Right lobe of liver (tissue), 6 donors: ENCODE measurements around the gene FILIP1. TPM values are rescaled to one million over a fixed set of nuclear protein-coding genes. Genes with fewer than 3 reads are reported as not detected.
"Not testable (repeated sequence)": the region's sequence is repeated elsewhere in the genome, so short reads cannot be mapped to it uniquely, and the experiment has no call there.

Experiments
- ATAC-seq, 4 donors: fragments of 200-7000 bp; cut with Tn5 transposase; one replicate each; pipeline ENCODE4 v1.9.1; 2020; ENCODE audit warnings: mild to moderate bottlenecking in 4 of 4, moderate library complexity in 4 of 4
- DNase-seq, 3 donors: peaks; one replicate each; pipeline ENCODE4 v3.0.0-alpha.2; 2020
- H3K27ac ChIP-seq, 3 donors: fragments of 200-600 bp; one replicate each; pipeline ENCODE4 v1.8.0; 2022
- H3K27me3 ChIP-seq, 2 donors: fragments of 200-600 bp; one replicate each; pipeline ENCODE4 v1.8.0; 2022
- H3K36me3 ChIP-seq, 4 donors: fragments of 200-600 bp; sonication (generic) in 1 of 4; one replicate each; pipeline versions ENCODE4 v1.5.1 to v1.8.0; 2017 to 2022; ENCODE audit warnings: control low read depth in 1 of 4
- H3K4me1 ChIP-seq, 4 donors: fragments of 200-600 bp; sonication (generic) in 1 of 4; one replicate each; pipeline versions ENCODE4 v1.5.1 to v1.8.0; 2017 to 2022; ENCODE audit warnings: control low read depth in 1 of 4
- H3K4me3 ChIP-seq, 3 donors: fragments of 200-600 bp; one replicate each; pipeline ENCODE4 v1.8.0; 2022
- H3K9me3 ChIP-seq, 4 donors: fragments of 200-600 bp; sonication (generic) in 1 of 4; one replicate each; pipeline versions ENCODE4 v1.5.1 to v1.8.0; 2017 to 2022; ENCODE audit warnings: control low read depth in 1 of 4
- POLR2A ChIP-seq: fragments of 450-650 bp; IDR thresholded peaks from one replicate; pipeline ENCODE4 v1.6.1; 2017; ENCODE audit warnings: antibody characterized with exemption, mild to moderate bottlenecking
- WGBS: methylation state at CpG from one replicate; pipeline ENCODE4 v1.1.6; 2018; ENCODE audit warnings: low coverage, low lambda C conversion rate; ENCODE audit not compliant: insufficient coverage; ENCODE audit errors: missing lambda C conversion rate; 5-methylcytosine and 5-hydroxymethylcytosine counted together
- intact Hi-C, 2 donors: fragments of 100-400 bp; cut with DNase I; formaldehyde crosslinking; loops; one replicate each; pipeline versions ENCODE4 v1.11.2 to v1.14.1; 2022
- total RNA-seq, 6 experiments: library from RNA; depleted of rRNA in 2 of 6; stranded (reverse); fragments of >200 nt in 2 of 6; fragmentation: NEBNext Ultra II Directional in 3 of 6; extraction: Animal tissue kit (Norgen Biotek cat#: 25700) in 3 of 6; gene quantifications; one replicate each; pipeline versions ENCODE4 v1.1.0 to v1.2.4, GENCODE V29; 2016 to 2023
- TF ChIP-seq, protein P1 (sequence below), 4 donors: fragments of 200-600 bp in 3 of 4; fragments of 450-650 bp in 1 of 4; IDR thresholded peaks; one replicate each; pipeline versions ENCODE4 v1.5.1 to v1.8.0; 2016 to 2022; ENCODE audit warnings: antibody characterized with exemption in 4 of 4, mild to moderate bottlenecking in 2 of 4
- donor health status: DM: no; HTN: yes; CAD: no.
- donor health status: DM: no; HTN: no; CAD: no.
- donor health status: DM: no; HTN: no; CAD: no.
- donor health status: DM: no; HTN: yes; CAD: no.
- donor health status: DM: no; HTN: yes; CAD: no.

FILIP1 gene
- total RNA-seq, 6 experiments from 2014 or later: 0.95 to 2.2 (median 1.6) TPM

DNA sequence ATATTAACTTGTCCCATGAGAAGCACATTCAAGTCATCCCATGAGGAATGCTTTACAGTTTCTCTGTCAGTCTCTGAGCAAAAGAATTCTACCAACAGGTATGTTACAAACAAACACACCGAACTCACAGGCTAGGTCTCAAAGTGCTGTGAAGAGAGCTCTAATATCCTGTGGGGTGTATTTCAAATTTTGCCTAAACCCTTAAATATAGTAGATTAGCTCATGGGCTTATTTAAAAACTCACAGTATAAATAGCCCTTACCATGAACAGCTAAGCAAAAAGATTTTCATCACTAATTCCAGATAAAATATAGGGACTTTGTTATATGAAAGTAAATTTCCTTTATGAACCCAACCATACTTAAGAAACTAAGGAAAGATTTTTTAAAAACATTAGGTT lies 77.8 kb downstream of the FILIP1 start:
- no peaks in the 10 kb centered on the region for H3K36me3 ChIP-seq
- ATAC-seq: no peak
- 40% methylated on average over 1 of the region's 1 CpG for WGBS
- intact Hi-C loops: no loop called here
- TF ChIP-seq, protein P1, sequence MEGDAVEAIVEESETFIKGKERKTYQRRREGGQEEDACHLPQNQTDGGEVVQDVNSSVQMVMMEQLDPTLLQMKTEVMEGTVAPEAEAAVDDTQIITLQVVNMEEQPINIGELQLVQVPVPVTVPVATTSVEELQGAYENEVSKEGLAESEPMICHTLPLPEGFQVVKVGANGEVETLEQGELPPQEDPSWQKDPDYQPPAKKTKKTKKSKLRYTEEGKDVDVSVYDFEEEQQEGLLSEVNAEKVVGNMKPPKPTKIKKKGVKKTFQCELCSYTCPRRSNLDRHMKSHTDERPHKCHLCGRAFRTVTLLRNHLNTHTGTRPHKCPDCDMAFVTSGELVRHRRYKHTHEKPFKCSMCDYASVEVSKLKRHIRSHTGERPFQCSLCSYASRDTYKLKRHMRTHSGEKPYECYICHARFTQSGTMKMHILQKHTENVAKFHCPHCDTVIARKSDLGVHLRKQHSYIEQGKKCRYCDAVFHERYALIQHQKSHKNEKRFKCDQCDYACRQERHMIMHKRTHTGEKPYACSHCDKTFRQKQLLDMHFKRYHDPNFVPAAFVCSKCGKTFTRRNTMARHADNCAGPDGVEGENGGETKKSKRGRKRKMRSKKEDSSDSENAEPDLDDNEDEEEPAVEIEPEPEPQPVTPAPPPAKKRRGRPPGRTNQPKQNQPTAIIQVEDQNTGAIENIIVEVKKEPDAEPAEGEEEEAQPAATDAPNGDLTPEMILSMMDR (IDR thresholded peaks at IDR 0.05): no peak
- TF ChIP-seq POLR2A: no peak
- H3K27me3 ChIP-seq: no peaks in the 10 kb centered on the region
- H3K4me3 ChIP-seq: no peak overlapping the region
- no peak overlapping the region for H3K27ac ChIP-seq
- H3K4me1 ChIP-seq: no peaks in the 10 kb centered on the region
- DNase-seq: no peak
- H3K9me3 ChIP-seq: no peaks in the 10 kb centered on the region

DNA sequence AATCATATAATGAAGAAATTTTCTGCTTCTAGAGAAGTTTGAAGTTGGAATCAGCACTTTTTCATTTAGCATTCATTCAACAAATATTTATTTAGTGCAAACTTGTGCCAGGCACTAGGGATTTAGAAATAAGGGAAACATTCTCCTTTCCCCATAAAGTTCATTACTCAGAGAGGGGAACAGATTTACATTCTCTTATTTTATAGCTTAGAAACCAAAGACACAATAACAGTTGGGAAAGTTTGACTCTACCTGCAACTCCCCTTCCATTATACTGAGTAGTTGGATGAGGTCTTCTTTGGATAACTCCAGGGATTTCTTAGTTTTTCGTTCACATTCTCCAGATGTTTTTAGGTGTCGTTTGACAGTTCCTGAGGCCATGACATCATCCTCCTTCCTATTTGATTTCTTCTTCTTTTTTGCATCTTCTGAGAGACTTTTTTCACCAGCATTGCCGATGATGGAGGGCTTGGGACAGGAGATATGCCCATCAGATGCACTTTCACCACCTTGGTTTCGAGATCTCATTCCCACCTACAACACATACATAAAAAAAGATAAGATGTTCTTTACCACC lies 79.1 kb downstream of the FILIP1 start:
- 61% methylated on average over 4 of the region's 4 CpGs for WGBS
- intact Hi-C loops: no loop called here
- H3K4me1 ChIP-seq: no peaks in the 10 kb centered on the region
- TF ChIP-seq POLR2A: no peak
- TF ChIP-seq, protein P1 (IDR thresholded peaks at IDR 0.05): no peak
- DNase-seq (no peak), ATAC-seq (no peak)
- H3K36me3 ChIP-seq: no peaks in the 10 kb centered on the region
- H3K27ac ChIP-seq: no peak overlapping the region
- H3K27me3 ChIP-seq: no peaks in the 10 kb centered on the region
- no peaks in the 10 kb centered on the region for H3K9me3 ChIP-seq
- H3K4me3 ChIP-seq: no peak overlapping the region

DNA sequence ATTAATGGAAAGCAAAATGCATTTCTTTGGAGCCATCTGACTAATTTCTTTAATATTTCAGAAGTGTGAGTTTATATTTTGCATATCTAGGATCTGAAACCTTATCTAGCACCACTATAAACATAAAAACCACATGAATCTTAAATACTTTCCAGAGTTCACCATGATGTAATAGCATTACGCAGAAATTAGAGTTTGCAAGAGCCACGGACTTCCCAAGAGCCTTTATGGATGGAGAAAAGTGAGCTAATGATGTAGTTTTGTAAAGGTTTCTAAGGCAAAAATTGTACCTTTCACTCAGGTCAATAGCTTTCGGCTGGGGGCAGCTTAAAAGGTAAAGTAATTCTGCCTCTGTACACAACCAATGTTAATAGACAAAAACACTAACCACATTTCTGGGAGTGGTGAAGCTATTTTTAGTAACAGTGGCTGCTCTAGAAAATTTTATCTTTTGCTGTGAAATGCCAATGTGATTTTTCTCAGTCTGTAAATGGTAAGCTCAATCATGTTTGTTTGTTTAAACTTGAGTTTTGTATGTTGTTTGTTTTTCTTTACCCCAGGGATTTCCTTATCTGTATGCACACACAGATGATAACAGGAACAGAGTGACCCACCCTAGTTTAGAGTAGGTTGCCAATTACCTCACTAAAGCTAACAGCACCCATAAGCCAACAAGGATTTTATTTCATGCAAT lies 80.5 kb downstream of the FILIP1 start:
- TF ChIP-seq, protein P1 (IDR thresholded peaks at IDR 0.05): no peak
- TF ChIP-seq POLR2A: no peak
- no peaks in the 10 kb centered on the region for H3K4me1 ChIP-seq
- ATAC-seq (peak in 1 of 4 donors; percentile 44), DNase-seq (no peak)
- no peak overlapping the region for H3K4me3 ChIP-seq
- no peaks in the 10 kb centered on the region for H3K9me3 ChIP-seq
- WGBS: 38% methylated on average over 3 of the region's 3 CpGs
- no peak overlapping the region for H3K27ac ChIP-seq
- H3K36me3 ChIP-seq: no peaks in the 10 kb centered on the region
- no peaks in the 10 kb centered on the region for H3K27me3 ChIP-seq
- intact Hi-C loops: no loop called here

DNA sequence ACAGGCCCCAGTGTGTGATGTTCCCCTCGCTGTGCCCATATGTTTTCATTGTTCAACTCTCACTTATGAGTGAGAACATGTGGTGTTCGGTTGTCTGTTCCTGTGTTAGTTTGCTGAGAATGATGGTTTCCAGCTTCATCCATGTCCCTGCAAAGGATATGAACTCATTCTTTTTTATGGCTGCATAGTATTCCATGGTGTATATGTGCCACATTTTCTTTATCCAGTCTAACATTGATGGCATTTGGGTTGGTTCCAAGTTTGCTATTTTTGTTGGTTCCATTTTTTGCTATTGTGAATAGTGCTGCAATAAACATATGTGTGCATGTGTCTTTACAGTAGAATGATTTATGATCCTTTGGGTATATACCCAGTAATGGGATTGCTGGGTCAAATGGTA lies 83.0 kb downstream of the FILIP1 start:
- H3K9me3 ChIP-seq, H3K36me3 ChIP-seq, DNase-seq, H3K27me3 ChIP-seq, H3K27ac ChIP-seq, H3K4me3 ChIP-seq, H3K4me1 ChIP-seq, intact Hi-C loops, ATAC-seq: not testable (repeated sequence)
- WGBS: 88% methylated on average over 2 of the region's 2 CpGs

DNA sequence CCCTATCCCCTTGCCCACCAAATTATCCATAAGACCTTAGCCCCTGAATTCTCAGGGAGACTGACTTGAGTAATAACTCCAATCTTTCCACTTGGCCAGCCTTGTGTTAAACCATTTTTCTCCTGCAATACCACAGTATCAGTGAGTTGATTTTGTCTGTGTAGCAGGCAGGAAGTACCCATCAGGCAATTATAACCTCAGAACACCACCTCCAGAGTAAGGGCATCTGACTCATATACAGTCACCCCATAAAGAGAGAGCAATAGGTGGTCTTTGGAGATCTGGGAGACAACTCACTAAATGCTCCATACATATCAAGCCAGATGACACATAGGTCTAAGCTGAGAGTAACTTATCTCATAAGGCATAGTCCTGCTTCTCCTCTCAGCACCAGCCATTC lies 83.7 kb downstream of the FILIP1 start:
- no peaks in the 10 kb centered on the region for H3K36me3 ChIP-seq
- H3K27ac ChIP-seq: no peak overlapping the region
- DNase-seq (no peak), ATAC-seq (no peak)
- H3K9me3 ChIP-seq: no peaks in the 10 kb centered on the region
- TF ChIP-seq, protein P1 (IDR thresholded peaks at IDR 0.05): no peak
- TF ChIP-seq POLR2A: no peak
- no peaks in the 10 kb centered on the region for H3K27me3 ChIP-seq
- no peaks in the 10 kb centered on the region for H3K4me1 ChIP-seq
- intact Hi-C loops: no loop called here
- no peak overlapping the region for H3K4me3 ChIP-seq
